GM12892 (cell line): ENCODE results near the gene CNTNAP5.

Source experiments
- POLR2A ChIP-seq: IDR thresholded peaks from 2 replicates; pipeline ENCODE4 v1.6.1; 2011; ENCODE audit warnings: low read depth, low read length, control low read depth
- POLR2AphosphoS5 ChIP-seq: IDR thresholded peaks from 2 replicates; pipeline ENCODE4 v1.6.1; 2011; ENCODE audit warnings: low read depth, low read length, control low read depth
- TAF1 ChIP-seq: IDR thresholded peaks from 2 replicates; pipeline ENCODE4 v1.6.1; 2011; ENCODE audit warnings: low read depth, mild to moderate bottlenecking, control low read depth, low read length, borderline replicate concordance

DNA sequence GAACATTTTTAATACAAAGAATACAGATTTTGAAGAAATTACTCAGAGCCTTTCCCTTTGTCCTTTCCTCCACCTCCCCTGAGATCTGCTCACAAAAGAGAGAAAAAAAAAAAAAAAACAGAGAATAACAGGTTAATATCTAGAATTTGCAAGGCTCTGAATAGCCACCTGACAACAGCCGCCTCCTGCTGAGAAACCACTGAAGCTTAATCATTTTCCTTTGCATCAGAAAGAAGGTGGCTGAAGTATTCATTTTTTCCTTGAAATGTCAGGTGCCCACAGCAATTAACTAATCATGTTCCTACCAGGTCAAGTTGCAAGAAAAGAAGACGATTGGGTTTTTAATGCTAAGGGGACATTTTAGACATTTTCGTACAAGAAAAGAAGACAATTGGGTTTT, 21.2 kb downstream of the CNTNAP5 start:
- TF ChIP-seq POLR2AphosphoS5 (no peak), POLR2A (no peak), TAF1 (no peak)
